Activated CD8-positive, alpha-beta T cell treated with anti-CD3 and anti-CD28 coated beads for 36 hours (primary cell): Measurements from ENCODE around the gene ABCD1. TPM values are rescaled to one million over a fixed set of nuclear protein-coding genes. Genes with fewer than 3 reads are reported as not detected.
A peak's percentile ranks its signal among the peaks of the same experiment; 100 is the strongest.
"Not testable (repeated sequence)": the region's sequence is repeated elsewhere in the genome, so short reads cannot be mapped to it uniquely, and the experiment has no call there.

Experiments used
- ATAC-seq: fragments of 200-7000 bp; cut with Tn5 transposase; one replicate; pipeline ENCODE4 v1.10.0; 2021; ENCODE audit warnings: mild to moderate bottlenecking, moderate library complexity
- CTCF ChIA-PET: fragments of 350-600 bp; sonication (Branson Sonifier 250); formaldehyde crosslinking; loops from one replicate; lab custom pipeline; 2021; ENCODE audit warnings: antibody characterized with exemption; lab: Charles Lee
- POLR2A ChIA-PET: fragments of 350-600 bp; sonication (Branson Sonifier 250); formaldehyde crosslinking; loops from one replicate; lab custom pipeline; 2021; ENCODE audit warnings: antibody characterized with exemption; lab: Charles Lee
- DNase-seq: peaks from one replicate; pipeline ENCODE4 v3.0.0-alpha.2; 2020
- H3K27ac Mint-ChIP-seq: one replicate; pipeline ENCODE4 v1.8.0; 2021; ENCODE audit warnings: mild to moderate bottlenecking, mixed read lengths
- H3K27me3 Mint-ChIP-seq: one replicate; pipeline ENCODE4 v1.8.0; 2021; ENCODE audit warnings: mixed read lengths
- H3K36me3 Mint-ChIP-seq: one replicate; pipeline ENCODE4 v1.8.0; 2021; ENCODE audit warnings: low read depth, mixed read lengths
- H3K4me1 Mint-ChIP-seq: one replicate; pipeline ENCODE4 v1.8.0; 2021; ENCODE audit warnings: low read depth, mixed read lengths
- H3K4me3 Mint-ChIP-seq: one replicate; pipeline ENCODE4 v1.8.0; 2021; ENCODE audit warnings: mild to moderate bottlenecking, moderate library complexity, mixed read lengths
- H3K9me3 Mint-ChIP-seq: one replicate; pipeline ENCODE4 v1.8.0; 2021; ENCODE audit warnings: mixed read lengths
- CTCF ChIP-seq: fragments of 200-600 bp; IDR thresholded peaks from one replicate; pipeline ENCODE4 v1.8.0; 2022; ENCODE audit warnings: antibody characterized with exemption, mild to moderate bottlenecking
- intact Hi-C: fragments of 100-400 bp; cut with micrococcal nuclease; formaldehyde crosslinking; loops from one replicate; pipeline ENCODE4 v1.10.0; 2022
- total RNA-seq, 2 experiments: library from RNA; stranded (reverse); gene quantifications; one replicate each; pipeline ENCODE4 v1.2.3, GENCODE V29; 2021

The ABCD1 gene
- total RNA-seq, 2 experiments from 2014 or later, result 3.9 to 4.4 TPM

GRCh38 chrX:153728095-153728494, 3.4 kb downstream of the ABCD1 start:
- ChIA-PET POLR2A (no interaction called here), CTCF (interaction anchor here (1.0 to 1.1 kb wide), 2 partner anchors 36 to 199 kb away, joined by 3 to 4 read pairs; partner anchors contain the start of gene PLXNB3)
- no peaks in the 10 kb centered on the region for H3K27me3 Mint-ChIP-seq
- peak overlapping the region; percentile 27 for H3K27ac Mint-ChIP-seq
- DNase-seq, result no peak
- ATAC-seq, result no peak
- H3K4me1 Mint-ChIP-seq, result peaks cover 21% of the 10 kb centered on the region
- H3K36me3 Mint-ChIP-seq, result peaks cover 3% of the 10 kb centered on the region
- no peak overlapping the region for H3K4me3 Mint-ChIP-seq
- H3K9me3 Mint-ChIP-seq, result peaks cover 5% of the 10 kb centered on the region
- TF ChIP-seq CTCF, result no peak
- intact Hi-C loops, result no loop called here

- H3K27me3 Mint-ChIP-seq, result no peaks in the 10 kb centered on the region
- peaks cover 3% of the 10 kb centered on the region for H3K36me3 Mint-ChIP-seq
- ATAC-seq (no peak), DNase-seq (no peak)
- intact Hi-C loops, result no loop called here
- POLR2A ChIA-PET, result no interaction called here
- CTCF ChIA-PET, result interaction anchor here (1.1 kb wide), 1 partner anchor 198 kb away, joined by 4 read pairs; no protein-coding TSS in a partner anchor
- H3K9me3 Mint-ChIP-seq, result peaks cover 5% of the 10 kb centered on the region
- no peak overlapping the region for H3K27ac Mint-ChIP-seq
- H3K4me1 Mint-ChIP-seq, result peaks cover 21% of the 10 kb centered on the region
- no peak overlapping the region for H3K4me3 Mint-ChIP-seq
- no peak for TF ChIP-seq CTCF
Measured at GRCh38 chrX:153728951-153729631, 4.4 kb downstream of the ABCD1 start.

- H3K4me3 Mint-ChIP-seq, intact Hi-C loops, H3K27me3 Mint-ChIP-seq, POLR2A ChIA-PET, DNase-seq, H3K36me3 Mint-ChIP-seq, H3K9me3 Mint-ChIP-seq, CTCF ChIA-PET, ATAC-seq, H3K27ac Mint-ChIP-seq: not testable (repeated sequence)
- peaks cover 26% of the 10 kb centered on the region for H3K4me1 Mint-ChIP-seq
Measured at GRCh38 chrX:153730115-153730514, 5.5 kb downstream of the ABCD1 start.

GRCh38 chrX:153731117-153731844, 6.6 kb downstream of the ABCD1 start:
- Mint-ChIP-seq H3K4me3 (peak overlapping the region; percentile 11), H3K27me3 (no peaks in the 10 kb centered on the region), H3K4me1 (peaks cover 32% of the 10 kb centered on the region), H3K9me3 (peaks cover 5% of the 10 kb centered on the region), H3K27ac (peak overlapping the region; percentile 56), H3K36me3 (peaks cover 6% of the 10 kb centered on the region)
- CTCF ChIA-PET, result interaction anchor here (1.0 kb wide), 1 partner anchor 69 kb away, joined by 3 read pairs; no protein-coding TSS in a partner anchor
- DNase-seq, result no peak
- intact Hi-C loops, result no loop called here
- POLR2A ChIA-PET, result no interaction called here
- no peak for ATAC-seq
- no peak for TF ChIP-seq CTCF

GRCh38 chrX:153731845-153732215, 7.2 kb downstream of the ABCD1 start:
- no peak overlapping the region for H3K4me3 Mint-ChIP-seq
- peaks cover 6% of the 10 kb centered on the region for H3K36me3 Mint-ChIP-seq
- no peak for ATAC-seq
- no peak for TF ChIP-seq CTCF
- intact Hi-C loops, result no loop called here
- CTCF ChIA-PET, result no interaction called here
- H3K9me3 Mint-ChIP-seq, result peaks cover 5% of the 10 kb centered on the region
- POLR2A ChIA-PET, result no interaction called here
- H3K4me1 Mint-ChIP-seq, result peaks cover 30% of the 10 kb centered on the region
- H3K27ac Mint-ChIP-seq, result peak overlapping the region; percentile 56
- no peaks in the 10 kb centered on the region for H3K27me3 Mint-ChIP-seq
- DNase-seq, result no peak
